Effector memory CD8-positive, alpha-beta T cell (primary cell): ENCODE results near the gene LRRC45.

Source experiments
- ATAC-seq: fragments of 150-1000 bp; cut with Tn5 transposase; replicated peaks from 2 replicates; pipeline ENCODE4 v1.10.0; 2021; ENCODE audit warnings: mild to moderate bottlenecking, moderate library complexity
- DNase-seq, 3 experiments: peaks; one replicate each; pipeline ENCODE4 v3.0.0; 2021
- H3K27ac Mint-ChIP-seq, 2 donors: one replicate each; pipeline ENCODE4 v1.8.0; 2022; ENCODE audit warnings: mild to moderate bottlenecking in 2 of 2, mixed read lengths in 2 of 2, moderate library complexity in 2 of 2
- H3K27me3 Mint-ChIP-seq, 2 donors: one replicate each; pipeline ENCODE4 v1.8.0; 2022; ENCODE audit warnings: mixed read lengths in 2 of 2
- H3K36me3 Mint-ChIP-seq: one replicate; pipeline ENCODE4 v1.8.0; 2022; ENCODE audit warnings: mild to moderate bottlenecking, moderate library complexity, mixed read lengths; ENCODE audit not compliant: insufficient read depth
- H3K4me1 Mint-ChIP-seq, 2 donors: one replicate each; pipeline ENCODE4 v1.8.0; 2022; ENCODE audit warnings: low read depth in 2 of 2, mixed read lengths in 2 of 2
- H3K4me3 Mint-ChIP-seq, 2 donors: one replicate each; pipeline ENCODE4 v1.8.0; 2022; ENCODE audit warnings: mild to moderate bottlenecking in 2 of 2, mixed read lengths in 2 of 2, moderate library complexity in 2 of 2
- H3K9me3 Mint-ChIP-seq, 2 donors: one replicate each; pipeline ENCODE4 v1.8.0; 2022; ENCODE audit warnings: mixed read lengths in 2 of 2

Gene LRRC45

DNA sequence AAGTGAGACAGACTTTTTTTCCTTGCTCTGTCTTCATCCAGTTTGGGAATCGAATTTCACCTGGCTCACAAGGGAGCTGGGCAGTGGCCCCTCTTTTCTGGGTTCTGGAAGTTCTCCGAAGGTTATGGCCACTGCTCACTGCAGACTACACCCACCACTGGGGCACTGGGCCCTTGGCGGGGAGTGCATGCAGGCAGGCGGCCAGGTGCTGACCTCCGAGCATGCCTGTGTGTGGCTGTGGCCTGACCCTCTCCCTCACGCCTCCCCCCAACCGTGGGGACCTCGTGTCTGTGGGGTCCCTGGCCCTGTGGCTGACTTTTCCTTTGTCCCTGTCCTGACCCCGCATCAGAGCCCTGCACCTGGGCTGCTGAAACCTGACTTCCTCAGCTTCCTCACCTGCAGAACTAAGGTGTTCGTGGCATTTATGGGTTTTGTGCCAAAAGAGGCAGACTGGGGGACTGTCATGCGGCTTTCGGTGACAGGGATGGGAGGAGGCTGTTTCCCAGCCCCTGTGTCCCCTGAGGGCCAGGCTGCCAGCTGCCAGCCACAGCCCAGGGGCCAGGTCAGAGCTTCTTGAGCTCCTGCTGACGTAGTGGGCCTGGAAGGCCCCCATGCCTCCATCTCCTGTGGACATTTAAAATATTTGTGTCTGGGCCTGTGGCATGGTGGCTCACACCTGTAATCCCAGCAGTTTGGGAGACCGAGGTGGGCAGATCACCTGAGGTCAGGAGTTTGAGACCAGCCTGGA is 24.2 kb upstream of the LRRC45 start:
- Mint-ChIP-seq H3K27ac (no peak overlapping the region), H3K27me3 (no peaks in the 10 kb centered on the region), H3K9me3 (no peaks in the 10 kb centered on the region), H3K4me1 (peaks cover under 1 to 3% of the 10 kb centered on the region in 2 donors), H3K36me3 (peaks cover 8% of the 10 kb centered on the region), H3K4me3 (no peak overlapping the region)
- DNase-seq: no peak
- no peak for ATAC-seq

DNA sequence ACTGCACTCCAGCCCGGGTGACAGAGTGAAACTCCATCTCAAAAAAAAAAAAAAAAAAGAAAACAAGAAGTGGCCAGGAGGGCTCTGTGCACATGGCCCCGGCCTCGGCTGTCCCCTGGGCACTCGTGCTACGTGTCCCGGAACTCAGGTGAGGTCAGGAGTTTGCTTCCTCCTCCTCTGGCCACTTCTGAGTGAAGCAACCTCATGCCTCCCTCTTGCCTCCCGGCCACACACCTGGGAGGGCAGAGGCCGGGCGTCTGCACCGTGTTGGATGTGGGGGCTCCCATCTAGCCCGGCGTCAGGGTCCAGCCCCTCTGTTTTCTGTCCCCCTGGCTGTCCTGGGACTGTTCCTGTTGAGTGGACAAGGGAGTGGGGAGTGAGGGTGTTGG is 23.5 kb upstream of the LRRC45 start:
- Mint-ChIP-seq H3K4me1 (peaks cover 0 to 3% of the 10 kb centered on the region in 2 donors), H3K36me3 (peaks cover 8% of the 10 kb centered on the region), H3K4me3 (no peak overlapping the region), H3K9me3 (no peaks in the 10 kb centered on the region), H3K27me3 (no peaks in the 10 kb centered on the region), H3K27ac (no peak overlapping the region)
- DNase-seq (no peak), ATAC-seq (no peak)

DNA sequence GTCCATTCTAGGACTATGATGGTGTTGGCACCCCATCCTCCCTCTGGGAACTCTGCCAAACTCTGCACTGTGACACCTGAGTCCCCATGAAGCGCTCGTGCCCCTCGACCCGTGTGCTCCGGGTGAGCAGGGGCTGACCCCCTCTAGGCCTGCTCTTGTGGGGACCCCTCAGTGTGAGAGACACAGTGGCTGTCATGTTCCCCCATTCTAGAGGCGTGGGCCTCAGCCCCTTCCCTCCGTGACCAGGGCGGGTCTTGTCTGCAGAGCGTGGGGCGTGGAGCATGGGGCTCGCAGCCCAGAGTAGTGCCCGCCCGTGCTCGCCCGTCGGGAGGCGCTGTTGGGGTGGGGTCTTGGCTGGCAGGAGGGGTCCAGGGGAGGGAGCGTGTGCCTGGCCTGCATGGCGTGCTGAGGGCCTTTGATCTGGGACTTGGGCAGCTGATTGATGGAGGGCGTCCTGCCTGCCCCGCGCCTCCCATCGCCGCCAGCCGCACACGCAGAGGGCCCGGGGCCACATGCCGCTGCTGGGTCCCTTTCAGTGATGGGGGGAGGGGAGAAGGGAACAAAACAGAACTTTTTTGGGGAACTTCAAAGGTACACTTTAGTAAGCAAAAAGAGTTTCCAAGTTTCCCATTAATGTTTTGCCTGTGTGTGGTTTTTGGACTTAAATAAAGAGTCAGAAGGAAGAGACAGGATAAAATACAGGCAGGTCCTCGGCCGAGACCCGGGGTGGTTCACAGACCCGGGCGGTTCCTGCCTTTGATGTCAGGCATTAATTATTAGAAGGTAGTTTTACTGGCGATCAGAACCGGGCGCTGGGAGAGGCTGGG is 22.9 kb upstream of the LRRC45 start:
- Mint-ChIP-seq H3K27ac (no peak overlapping the region), H3K4me1 (peaks cover 0 to 3% of the 10 kb centered on the region in 2 donors), H3K27me3 (no peaks in the 10 kb centered on the region), H3K9me3 (no peaks in the 10 kb centered on the region), H3K4me3 (no peak overlapping the region), H3K36me3 (peaks cover 8% of the 10 kb centered on the region)
- no peak for DNase-seq
- ATAC-seq: no peak

DNA sequence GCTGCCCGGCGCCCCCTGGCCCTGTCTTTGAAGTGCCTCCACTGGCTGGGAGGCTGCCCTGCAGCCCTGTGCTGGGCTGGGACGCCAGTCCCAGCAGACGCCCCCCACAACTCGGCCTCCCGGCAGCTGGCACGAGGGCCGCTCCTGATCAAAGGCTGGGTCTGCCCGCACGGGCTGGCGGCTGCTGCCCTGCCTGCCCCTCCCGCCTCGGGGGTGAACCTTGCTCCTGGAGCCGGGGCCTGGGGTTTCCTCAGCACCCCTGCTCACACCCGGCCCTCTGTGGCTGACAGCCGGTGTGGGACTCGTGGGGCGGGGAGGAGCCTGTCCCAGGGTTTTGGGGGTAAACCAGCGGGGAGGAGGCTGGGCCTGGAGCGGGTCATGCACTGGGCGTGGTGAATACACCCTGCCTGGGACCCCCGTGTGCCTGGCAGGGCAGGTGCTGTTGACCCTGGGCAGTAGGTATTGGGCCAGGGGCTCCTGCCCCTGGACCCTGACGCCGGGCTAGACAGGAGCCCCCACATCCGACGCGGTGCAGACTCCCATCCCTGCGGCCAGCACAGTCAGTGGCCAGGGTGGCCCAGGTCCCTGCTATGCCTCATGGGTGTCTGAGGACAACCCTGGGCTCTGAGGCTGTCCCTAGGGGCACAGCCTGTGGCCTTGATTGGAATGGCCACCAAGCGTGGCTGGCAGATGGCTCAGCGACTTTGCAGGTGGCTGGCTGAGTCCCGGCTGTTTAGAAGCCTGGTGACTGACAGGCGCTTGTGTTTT is 22.1 kb upstream of the LRRC45 start:
- no peak for DNase-seq
- no peaks in the 10 kb centered on the region for H3K27me3 Mint-ChIP-seq
- H3K4me3 Mint-ChIP-seq: no peak overlapping the region
- H3K4me1 Mint-ChIP-seq: peaks cover 1 to 5% of the 10 kb centered on the region in 2 donors
- H3K9me3 Mint-ChIP-seq: no peaks in the 10 kb centered on the region
- no peak overlapping the region for H3K27ac Mint-ChIP-seq
- H3K36me3 Mint-ChIP-seq: peaks cover 8% of the 10 kb centered on the region
- ATAC-seq: no peak

DNA sequence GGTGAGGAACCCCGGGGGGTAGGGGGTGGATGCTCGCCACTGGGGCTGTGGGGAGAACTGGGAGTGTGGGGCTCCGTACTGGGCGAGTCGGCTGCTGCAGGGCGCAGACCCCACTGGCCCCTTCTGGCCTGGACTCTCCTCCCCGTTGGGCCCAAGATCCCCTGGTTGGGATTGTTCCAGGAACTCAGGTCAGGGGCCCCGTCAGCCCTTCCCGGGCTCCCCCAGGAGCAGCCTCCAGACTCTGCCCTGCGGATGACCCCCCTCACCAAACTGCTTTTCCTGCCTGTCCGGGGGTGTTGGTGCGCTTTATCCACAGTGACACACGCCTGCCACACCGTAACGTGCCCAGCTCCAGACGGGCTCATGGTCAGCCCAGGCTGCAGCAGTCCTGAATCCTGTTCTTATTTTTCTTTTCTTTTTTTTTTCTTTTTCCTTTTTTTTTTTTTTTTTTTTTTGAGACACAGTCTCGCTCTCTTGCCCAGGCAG is 21.5 kb upstream of the LRRC45 start:
- Mint-ChIP-seq H3K9me3 (no peaks in the 10 kb centered on the region), H3K27me3 (no peaks in the 10 kb centered on the region), H3K4me1 (peaks cover 3 to 6% of the 10 kb centered on the region in 2 donors), H3K36me3 (peaks cover 6% of the 10 kb centered on the region), H3K4me3 (no peak overlapping the region), H3K27ac (no peak overlapping the region)
- ATAC-seq (no peak), DNase-seq (no peak)

DNA sequence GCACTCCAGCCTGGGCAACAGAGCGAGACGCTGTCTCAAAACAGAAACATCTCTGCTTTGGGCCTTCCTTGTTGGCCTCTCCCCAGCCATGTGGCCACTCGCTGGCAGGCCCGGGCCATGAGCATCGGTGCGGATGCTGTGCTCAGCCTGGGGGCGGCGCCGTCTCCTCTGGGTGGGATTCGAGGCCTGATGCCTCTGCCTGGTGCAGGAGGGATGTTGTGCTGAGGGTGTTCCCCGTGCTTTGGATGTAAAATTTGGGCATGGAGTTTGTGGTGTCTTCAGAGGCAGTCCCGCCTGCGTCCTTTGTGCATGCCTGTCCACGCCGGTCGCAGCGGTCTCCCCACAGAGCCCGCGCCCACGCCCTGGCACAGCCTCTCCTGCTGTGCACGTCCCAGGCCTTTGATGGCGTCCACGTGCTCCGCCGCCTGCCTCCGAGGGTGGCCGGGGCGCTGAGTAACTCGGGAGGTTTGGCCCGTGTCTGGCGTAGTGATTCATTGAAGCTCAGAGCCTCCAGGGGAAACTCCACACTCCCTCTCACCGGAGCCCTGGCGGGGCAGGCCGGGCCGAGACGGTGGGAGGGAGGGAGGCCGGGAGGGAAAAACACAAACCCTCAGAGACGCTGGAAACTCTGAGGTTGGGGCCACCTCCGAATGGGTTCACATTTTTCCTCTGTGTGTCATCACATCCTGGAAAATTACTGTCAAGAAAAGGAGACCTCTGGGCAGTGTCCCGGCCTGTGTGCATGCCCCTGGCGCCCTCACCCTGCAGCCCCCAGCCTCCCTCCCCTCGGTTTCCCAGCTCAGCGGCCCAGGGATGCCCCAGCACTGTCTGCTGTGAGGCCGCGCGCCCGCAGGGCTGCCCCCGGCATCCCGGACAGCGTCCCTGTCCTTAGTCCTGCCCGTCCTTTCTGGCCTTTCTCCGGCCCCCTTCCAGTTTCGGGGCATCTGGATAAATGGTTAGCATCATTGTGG is 19.4 kb upstream of the LRRC45 start:
- ATAC-seq: no peak
- no peak overlapping the region for H3K27ac Mint-ChIP-seq
- H3K4me3 Mint-ChIP-seq: no peak overlapping the region
- no peaks in the 10 kb centered on the region for H3K27me3 Mint-ChIP-seq
- peaks cover 3 to 6% of the 10 kb centered on the region in 2 donors for H3K4me1 Mint-ChIP-seq
- H3K9me3 Mint-ChIP-seq: no peaks in the 10 kb centered on the region
- H3K36me3 Mint-ChIP-seq: peaks cover 3% of the 10 kb centered on the region
- no peak for DNase-seq

DNA sequence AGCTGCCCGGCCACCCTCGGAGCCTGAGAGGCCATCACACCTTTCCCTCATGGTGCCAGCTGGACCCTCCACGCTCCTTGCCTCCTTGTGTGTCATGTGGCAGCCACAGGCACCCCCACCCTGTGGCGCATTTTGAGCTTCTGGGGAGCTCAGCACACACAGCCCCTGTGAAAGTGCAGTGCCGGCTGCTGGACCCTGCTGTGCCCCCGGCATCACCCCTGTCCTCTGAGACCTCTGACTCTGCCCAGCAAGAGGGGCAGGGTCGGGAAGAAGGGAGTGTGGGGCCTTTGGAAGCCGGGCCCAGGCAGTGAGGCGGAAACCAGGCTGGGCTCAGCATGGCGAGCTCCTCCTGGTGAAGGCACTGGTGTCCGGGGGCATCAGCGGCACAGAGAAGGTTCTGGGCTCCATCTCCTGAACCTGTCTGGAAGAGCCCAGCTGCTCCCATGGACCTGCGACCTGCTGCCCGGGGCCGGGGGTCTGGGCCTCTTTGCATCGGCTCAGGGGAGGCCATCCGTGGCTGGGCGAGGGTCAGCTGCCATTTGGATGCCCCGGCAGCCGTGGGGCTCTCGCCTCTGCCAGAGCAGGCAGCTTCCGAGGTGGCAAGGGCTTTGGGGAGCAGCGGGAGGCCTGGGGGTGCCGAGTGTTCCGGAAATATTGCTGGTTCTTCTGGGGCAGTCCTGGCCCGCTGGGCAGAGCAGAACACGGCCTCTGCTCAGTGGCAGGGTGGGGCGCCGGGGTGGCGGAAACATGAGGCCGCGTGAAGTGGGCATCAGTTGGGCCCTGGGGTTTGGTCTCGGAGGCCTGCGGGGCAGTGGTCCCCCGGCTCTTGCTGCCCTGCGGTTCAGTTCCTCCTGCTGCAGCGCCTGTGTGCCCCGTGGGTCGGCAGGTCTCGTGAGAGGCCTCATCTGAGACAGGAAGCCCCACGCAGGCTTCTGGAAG is 18.3 kb upstream of the LRRC45 start:
- ATAC-seq: no peak
- Mint-ChIP-seq H3K36me3 (no peaks in the 10 kb centered on the region), H3K27ac (no peak overlapping the region), H3K9me3 (no peaks in the 10 kb centered on the region), H3K4me1 (peaks cover 3 to 5% of the 10 kb centered on the region in 2 donors), H3K27me3 (no peaks in the 10 kb centered on the region), H3K4me3 (no peak overlapping the region)
- DNase-seq: no peak

DNA sequence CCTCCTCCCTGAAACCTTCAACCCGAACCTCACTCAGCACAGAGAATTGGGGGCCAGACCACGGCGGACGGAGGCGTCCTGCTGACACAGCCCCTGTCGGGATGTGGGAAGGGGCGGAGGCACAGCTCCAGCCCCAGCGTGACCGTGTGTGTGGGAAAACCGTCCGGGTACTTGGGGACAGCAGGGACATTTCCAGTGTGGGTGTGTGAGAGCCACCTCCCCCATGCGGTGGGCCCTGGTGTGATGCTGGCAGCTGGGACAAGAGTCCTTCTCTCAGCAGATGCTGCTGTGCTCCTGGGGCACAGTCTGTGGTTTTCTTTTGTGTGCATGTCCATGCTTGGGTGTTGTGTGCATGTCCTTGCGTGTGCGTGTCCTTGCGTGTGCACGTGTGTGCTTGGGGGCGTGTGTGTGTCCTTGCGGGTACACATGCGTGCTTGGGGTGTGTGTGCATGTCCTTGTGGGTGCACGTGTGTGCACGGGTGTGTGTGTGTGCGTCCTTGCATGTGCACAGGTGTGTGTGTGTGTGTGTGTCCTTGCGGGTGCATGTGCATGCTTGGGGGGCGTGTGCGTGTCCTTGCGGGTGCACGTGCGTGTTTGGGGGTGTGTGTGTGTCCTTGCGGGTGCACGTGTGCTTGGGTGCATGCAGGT is 17.3 kb upstream of the LRRC45 start:
- ATAC-seq: no peak

DNA sequence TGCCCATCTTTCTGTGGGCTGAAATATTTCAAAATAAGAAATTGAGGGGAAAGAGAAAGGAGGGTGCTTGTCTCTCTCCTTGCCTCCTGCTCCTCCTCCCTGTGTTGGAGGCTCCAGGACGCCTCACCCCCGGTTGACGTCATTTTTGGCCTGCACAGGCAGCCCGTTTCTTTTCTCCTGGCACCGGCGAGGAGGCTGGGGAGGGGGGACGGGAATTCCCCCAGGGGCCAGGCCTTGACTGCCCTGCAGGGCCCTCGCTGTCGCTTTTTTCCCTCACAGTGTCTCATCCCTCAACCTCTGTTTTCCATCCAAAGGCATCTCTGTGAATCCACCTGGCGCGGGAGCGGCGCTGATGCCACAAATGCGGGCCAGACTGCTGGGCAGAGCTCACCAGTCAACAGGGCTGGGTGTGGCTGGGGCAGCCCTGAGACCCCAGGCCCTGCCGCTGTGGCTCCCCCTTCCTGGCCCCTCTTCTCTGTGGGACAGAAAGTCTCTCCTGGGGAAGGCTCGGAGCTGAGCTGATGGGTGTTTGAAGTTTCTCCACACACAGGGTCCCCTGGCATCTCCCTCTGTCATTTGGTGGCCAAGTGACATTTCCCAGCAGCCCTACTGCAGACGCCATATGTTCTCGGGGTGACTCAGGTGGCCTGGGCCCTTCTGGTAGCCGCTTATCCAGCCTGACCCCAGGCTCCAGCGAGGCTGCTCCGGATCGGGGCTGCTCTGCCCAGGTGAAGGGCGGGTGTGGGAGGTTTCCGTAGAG is 16.5 kb upstream of the LRRC45 start:
- Mint-ChIP-seq H3K9me3 (no peaks in the 10 kb centered on the region), H3K27ac (no peak overlapping the region), H3K4me3 (no peak overlapping the region), H3K36me3 (no peaks in the 10 kb centered on the region), H3K4me1 (peaks cover 3% of the 10 kb centered on the region in 2 donors), H3K27me3 (no peaks in the 10 kb centered on the region)
- ATAC-seq (no peak), DNase-seq (no peak)

More for the DNA sequence above, 17.3 kb upstream of the LRRC45 start:
- Mint-ChIP-seq H3K9me3 (no peaks in the 10 kb centered on the region), H3K36me3 (no peaks in the 10 kb centered on the region), H3K27ac (no peak overlapping the region), H3K4me1 (peaks cover 3% of the 10 kb centered on the region in 2 donors), H3K4me3 (no peak overlapping the region), H3K27me3 (no peaks in the 10 kb centered on the region)
- DNase-seq: no peak

DNA sequence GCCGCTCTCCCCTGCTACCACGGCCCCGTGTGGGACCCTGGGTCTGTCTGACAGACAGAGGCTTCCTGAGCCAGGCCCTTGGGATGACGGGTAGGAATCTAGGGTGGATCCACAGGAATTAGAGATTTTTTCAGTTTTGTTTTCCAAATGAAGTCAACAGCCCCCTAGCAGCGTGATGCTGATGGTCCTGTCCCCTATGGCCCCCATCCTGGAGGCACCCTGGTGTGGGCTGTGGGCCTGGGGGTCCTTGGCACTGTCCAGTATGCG is 15.9 kb upstream of the LRRC45 start:
- Mint-ChIP-seq H3K4me1 (peaks cover 3% of the 10 kb centered on the region in 2 donors), H3K4me3 (no peak overlapping the region), H3K36me3 (no peaks in the 10 kb centered on the region), H3K27ac (no peak overlapping the region), H3K9me3 (no peaks in the 10 kb centered on the region), H3K27me3 (no peaks in the 10 kb centered on the region)
- ATAC-seq: no peak
- DNase-seq: no peak

DNA sequence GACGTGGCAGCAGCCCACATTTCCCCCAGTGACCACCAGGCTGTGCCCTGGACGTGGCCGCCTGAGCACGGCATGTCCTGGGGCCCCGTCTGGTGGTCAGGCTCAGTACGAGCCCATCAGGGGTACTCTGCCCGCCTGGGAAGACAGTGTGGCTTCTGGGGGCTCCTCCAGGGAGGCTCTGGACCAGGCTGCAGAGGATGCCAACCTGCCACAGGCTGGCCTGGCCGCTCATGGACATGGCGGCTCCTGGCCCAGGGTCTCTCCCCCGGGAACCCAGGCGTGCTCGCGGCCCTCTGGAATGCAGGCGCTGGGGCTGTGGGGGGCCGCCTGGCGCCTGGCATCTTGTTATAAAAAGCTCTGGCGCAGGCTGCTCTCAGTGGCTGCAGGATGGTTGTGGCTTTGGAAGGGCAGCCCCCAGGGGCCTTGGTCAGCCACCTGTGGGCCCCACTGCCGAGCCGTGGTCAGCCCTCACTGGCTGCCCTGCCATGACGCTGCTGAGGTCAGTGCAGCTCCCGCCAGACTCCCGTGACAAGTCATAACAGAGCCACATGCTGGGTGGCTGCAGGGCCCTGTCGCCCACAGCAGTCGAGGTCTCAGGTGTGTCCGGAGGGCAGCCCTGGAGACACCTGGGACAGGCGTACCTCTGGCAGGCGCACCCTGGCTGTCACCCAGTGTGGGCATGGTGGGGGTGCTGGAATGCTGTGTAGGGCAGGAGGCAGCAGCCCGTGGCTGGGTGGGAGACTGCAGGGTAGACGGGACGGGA is 15.4 kb upstream of the LRRC45 start:
- H3K27me3 Mint-ChIP-seq: no peaks in the 10 kb centered on the region
- no peak for ATAC-seq

More for the DNA sequence above, 15.4 kb upstream of the LRRC45 start:
- peaks cover 3% of the 10 kb centered on the region in 2 donors for H3K4me1 Mint-ChIP-seq
- no peak overlapping the region for H3K4me3 Mint-ChIP-seq
- no peaks in the 10 kb centered on the region for H3K9me3 Mint-ChIP-seq
- H3K36me3 Mint-ChIP-seq: no peaks in the 10 kb centered on the region
- H3K27ac Mint-ChIP-seq: no peak overlapping the region
- no peak for DNase-seq
